HCT116 (cell line): ENCODE measurements around the gene ABCC1.

Source experiments
- EGR1 ChIP-seq: IDR thresholded peaks from 2 replicates; pipeline ENCODE4 v1.6.1; 2012; ENCODE audit warnings: low read depth
- ELF1 ChIP-seq: IDR thresholded peaks from 2 replicates; pipeline ENCODE4 v1.6.1; 2012; ENCODE audit warnings: low read depth, borderline replicate concordance
- EZH2 ChIP-seq: fragments of 200-600 bp; sonication (generic); IDR thresholded peaks from 2 replicates; pipeline ENCODE4 v1.6.1; 2017; ENCODE audit warnings: antibody characterized with exemption, mixed run types
- JUND ChIP-seq: IDR thresholded peaks from 2 replicates; pipeline ENCODE4 v1.6.1; 2012
- POLR2A ChIP-seq: IDR thresholded peaks from 2 replicates; pipeline ENCODE4 v1.7.0; 2011; ENCODE audit warnings: borderline replicate concordance; ENCODE audit not compliant: insufficient read depth, insufficient read length; ENCODE audit errors: extremely low read depth
- POLR2AphosphoS5 ChIP-seq: IDR thresholded peaks from 2 replicates; pipeline ENCODE4 v1.6.1; 2011; ENCODE audit warnings: mild to moderate bottlenecking, low read depth, low read length, moderate library complexity
- SP1 ChIP-seq: IDR thresholded peaks from 2 replicates; pipeline ENCODE4 v1.6.1; 2012; ENCODE audit warnings: low read depth
- SRF ChIP-seq: IDR thresholded peaks from 2 replicates; pipeline ENCODE4 v1.6.1; 2012; ENCODE audit warnings: low read depth
- TCF7L2 ChIP-seq: IDR thresholded peaks from 2 replicates; pipeline ENCODE4 v1.7.0; 2011; ENCODE audit warnings: borderline replicate concordance, inconsistent platforms; ENCODE audit not compliant: insufficient read depth, insufficient read length; ENCODE audit errors: extremely low read depth
- ZNF274 ChIP-seq: fragments of 200-500 bp; sonication (Bioruptor generic); IDR thresholded peaks from 2 replicates; pipeline ENCODE4 v1.6.1; 2014; ENCODE audit warnings: mild to moderate bottlenecking, low read depth, low read length, inconsistent platforms
- TF ChIP-seq, protein P1 (sequence below), 3 experiments: fragments of 200-600 bp in 1 of 3; sonication (generic) in 1 of 3; IDR thresholded peaks in 2 of 3; conservative IDR thresholded peaks in 1 of 3; 2 replicates each; pipeline ENCODE4 v1.5.1; 2012 to 2017; ENCODE audit warnings: low read depth in 2 of 3, low read length in 2 of 3, antibody characterized with exemption in 1 of 3, borderline replicate concordance in 1 of 3, control low read depth in 1 of 3, mild to moderate bottlenecking in 1 of 3, mixed read lengths in 1 of 3, mixed run types in 1 of 3, moderate library complexity in 1 of 3; ENCODE audit not compliant: insufficient read depth in 1 of 3
- TF ChIP-seq, protein P2 (sequence below): IDR thresholded peaks from 2 replicates; pipeline ENCODE4 v1.6.1; 2012

DNA sequence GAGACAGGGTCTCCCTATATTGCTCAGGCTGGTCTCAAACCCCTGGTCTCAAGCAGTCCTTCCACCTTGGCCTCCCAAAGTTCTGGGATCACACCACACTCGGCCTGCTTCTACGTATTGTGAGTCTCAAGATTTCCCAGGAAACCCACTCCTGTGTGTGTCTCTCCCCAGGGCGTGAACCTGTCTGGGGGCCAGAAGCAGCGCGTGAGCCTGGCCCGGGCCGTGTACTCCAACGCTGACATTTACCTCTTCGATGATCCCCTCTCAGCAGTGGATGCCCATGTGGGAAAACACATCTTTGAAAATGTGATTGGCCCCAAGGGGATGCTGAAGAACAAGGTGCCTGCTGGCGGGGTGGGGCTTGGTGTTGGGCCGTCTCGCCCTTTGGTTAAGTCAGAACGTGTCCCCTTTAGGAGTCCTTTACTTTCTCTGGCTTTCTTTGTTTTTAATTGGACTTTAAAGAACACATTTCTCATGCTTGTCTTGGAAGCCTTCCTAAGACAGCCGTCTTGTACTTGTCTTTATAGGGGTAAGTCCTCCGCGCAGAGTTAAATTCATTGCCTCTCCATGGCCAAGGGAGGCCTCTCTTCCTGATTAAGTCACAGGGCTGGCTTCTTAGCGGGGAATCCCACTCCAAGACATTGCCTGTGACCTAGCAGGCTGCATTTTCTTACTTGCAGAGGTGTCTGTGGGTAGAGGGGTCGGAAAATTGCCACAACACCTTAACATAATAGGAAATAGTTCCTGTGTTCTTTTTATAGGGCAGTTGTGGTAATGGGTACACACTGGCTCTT, 137.4 kb downstream of the ABCC1 start:
- no peak for TF ChIP-seq SP1
- no peak for TF ChIP-seq SRF
- TF ChIP-seq, protein P1, sequence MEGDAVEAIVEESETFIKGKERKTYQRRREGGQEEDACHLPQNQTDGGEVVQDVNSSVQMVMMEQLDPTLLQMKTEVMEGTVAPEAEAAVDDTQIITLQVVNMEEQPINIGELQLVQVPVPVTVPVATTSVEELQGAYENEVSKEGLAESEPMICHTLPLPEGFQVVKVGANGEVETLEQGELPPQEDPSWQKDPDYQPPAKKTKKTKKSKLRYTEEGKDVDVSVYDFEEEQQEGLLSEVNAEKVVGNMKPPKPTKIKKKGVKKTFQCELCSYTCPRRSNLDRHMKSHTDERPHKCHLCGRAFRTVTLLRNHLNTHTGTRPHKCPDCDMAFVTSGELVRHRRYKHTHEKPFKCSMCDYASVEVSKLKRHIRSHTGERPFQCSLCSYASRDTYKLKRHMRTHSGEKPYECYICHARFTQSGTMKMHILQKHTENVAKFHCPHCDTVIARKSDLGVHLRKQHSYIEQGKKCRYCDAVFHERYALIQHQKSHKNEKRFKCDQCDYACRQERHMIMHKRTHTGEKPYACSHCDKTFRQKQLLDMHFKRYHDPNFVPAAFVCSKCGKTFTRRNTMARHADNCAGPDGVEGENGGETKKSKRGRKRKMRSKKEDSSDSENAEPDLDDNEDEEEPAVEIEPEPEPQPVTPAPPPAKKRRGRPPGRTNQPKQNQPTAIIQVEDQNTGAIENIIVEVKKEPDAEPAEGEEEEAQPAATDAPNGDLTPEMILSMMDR (IDR thresholded peaks at IDR 0.05 in 2 of 3, conservative IDR thresholded peaks at IDR 0.05 in 1 of 3; ENCODE audit: borderline replicate concordance in 1 of 3, insufficient read depth in 1 of 3, low read depth in 2 of 3, low read length in 2 of 3): no peak
- TF ChIP-seq POLR2A: no peak
- TF ChIP-seq TCF7L2: no peak
- TF ChIP-seq JUND: no peak
- no peak for TF ChIP-seq POLR2AphosphoS5
- TF ChIP-seq ZNF274: no peak
- TF ChIP-seq ELF1: no peak
- TF ChIP-seq EZH2: no peak
- TF ChIP-seq EGR1: no peak
- TF ChIP-seq, protein P2, sequence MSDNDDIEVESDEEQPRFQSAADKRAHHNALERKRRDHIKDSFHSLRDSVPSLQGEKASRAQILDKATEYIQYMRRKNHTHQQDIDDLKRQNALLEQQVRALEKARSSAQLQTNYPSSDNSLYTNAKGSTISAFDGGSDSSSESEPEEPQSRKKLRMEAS: no peak
